GM19372 (cell line): ENCODE data around the gene SNRPB2.
A peak's percentile ranks its signal among the peaks of the same experiment; 100 is the strongest.

Experiments
- ATAC-seq: cut with Tn5 transposase; IDR thresholded peaks from one replicate; pipeline ENCODE4 v1.9.1; 2021; ENCODE audit warnings: mild to moderate bottlenecking, low read depth, moderate library complexity; ENCODE audit not compliant: unreplicated experiment

Gene SNRPB2

DNA sequence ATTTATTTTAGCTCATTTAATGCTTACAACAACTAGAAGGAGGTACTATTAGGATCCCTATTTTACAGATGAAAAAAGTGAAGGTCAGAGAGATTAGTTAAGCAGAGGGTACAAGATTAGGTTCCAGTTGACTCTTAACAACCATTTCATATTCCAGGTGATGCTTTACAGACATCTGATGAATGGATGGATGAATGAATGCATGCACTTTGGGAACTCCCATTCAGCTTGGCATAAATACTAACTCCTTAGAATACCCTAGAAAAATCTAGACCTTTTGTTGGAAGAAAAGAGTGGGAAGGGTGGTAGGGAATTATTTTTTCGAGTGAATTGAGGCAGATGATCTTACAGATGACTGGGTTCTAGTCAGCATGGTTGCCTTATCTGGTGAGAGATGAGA, 746 bp upstream of the SNRPB2 start:
- ATAC-seq, result no peak

DNA sequence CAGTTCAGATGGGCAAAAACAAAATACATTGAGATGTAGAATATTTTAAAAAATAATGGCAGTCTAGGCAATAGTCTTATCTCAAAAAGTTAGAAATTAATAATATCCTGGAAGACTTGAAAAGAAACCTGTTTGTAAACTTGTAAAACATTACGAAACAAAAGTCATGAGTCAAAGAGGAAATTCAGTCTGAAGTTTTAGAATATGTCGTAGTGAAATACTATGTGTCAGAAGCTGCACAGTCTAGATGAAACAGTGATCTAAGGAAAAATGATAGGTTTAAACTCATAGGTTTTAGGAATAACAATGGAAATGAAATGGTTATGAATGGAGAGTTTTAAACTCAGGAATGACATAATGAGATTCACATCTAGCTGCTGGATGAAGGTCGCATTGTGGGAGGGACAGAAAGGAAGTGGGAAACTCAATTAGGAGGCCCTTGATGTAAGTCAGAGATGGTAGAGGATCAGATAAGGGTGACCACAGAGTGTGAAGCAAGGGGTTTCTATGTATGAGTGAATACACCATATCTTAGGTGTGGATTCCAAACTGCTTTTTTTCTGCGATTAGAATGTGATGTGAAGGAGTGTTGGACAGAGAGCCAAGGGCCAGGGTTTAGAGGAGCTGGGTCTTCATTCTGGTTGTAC, 2.8 kb downstream of the SNRPB2 start:
- no peak for ATAC-seq

DNA sequence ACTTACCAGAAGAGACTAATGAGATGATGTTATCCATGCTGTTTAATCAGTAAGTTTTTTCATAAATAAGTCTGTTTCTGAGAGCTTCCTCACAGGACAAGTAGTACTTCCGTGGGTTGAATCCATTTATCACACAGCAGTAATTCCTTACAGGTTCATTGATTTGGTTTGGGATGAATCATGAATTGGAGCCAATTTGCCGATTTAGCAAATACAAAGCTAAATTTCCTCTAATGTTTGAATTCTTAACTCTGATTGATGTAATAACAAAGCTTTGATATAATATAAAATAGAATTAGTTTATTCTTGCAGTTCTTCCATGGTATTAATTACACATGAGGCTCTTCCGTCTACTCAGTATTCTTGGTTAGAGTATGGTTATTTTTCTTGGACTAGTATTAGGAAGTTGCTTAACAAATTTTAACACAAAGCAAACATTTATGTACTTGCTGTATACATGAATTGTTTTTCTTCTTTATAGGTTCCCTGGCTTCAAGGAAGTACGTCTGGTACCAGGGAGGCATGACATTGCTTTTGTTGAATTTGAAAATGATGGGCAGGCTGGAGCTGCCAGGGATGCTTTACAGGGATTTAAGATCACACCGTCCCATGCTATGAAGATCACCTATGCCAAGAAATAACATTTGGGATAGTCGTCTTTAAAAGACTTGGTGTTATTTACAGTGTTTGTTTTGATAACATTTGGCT, 10.7 kb downstream of the SNRPB2 start:
- ATAC-seq, result no peak

DNA sequence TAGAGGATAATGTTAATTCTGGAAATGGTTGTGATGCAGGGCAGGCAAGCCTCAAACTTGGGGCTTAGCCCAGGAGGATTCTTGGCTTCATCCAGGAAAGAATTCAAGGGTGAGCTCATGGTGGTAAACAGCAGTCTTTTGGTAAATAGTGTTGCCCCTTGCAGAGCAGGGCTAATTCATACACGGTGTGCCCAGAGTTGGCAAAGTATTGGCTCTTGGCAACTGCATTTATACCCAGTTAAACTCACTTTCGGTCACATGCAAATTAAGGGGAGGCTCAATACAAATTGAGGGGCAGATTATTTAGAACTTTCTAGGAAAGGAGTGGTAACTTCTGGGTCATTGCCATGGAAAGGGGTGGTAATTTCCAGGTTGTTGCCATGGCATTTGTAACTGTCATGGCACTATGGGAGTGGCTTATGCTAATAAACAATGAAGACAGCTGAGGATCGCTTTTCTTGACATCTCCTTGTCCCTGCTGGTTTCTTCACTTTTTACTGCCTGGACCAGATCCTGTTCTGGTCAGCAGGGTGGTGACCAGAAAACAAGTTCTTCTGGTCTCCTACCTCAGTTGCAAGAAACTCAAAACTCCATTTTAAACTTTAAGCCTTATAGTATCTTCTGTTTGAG, 14.5 kb downstream of the SNRPB2 start:
- ATAC-seq, result no peak

DNA sequence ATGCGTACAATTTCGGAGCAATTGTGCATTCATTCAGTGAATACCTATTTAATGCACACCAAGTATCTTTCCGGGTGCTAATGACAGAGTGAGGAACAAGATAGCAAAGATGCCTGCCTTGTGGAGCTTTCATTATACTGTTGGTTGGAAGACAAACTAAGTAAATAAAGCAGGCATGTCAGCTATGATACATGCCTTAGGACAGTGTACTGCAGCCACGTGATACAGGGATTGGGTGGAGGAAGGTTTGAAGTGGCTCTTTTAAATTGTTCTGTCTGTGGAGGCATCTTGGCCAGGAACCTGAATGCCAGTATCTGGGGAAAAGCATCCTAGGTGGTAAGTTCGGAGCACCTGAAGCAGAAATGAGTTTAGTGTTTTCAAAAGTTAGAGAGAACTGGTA, 15.4 kb downstream of the SNRPB2 start:
- ATAC-seq, result no peak

DNA sequence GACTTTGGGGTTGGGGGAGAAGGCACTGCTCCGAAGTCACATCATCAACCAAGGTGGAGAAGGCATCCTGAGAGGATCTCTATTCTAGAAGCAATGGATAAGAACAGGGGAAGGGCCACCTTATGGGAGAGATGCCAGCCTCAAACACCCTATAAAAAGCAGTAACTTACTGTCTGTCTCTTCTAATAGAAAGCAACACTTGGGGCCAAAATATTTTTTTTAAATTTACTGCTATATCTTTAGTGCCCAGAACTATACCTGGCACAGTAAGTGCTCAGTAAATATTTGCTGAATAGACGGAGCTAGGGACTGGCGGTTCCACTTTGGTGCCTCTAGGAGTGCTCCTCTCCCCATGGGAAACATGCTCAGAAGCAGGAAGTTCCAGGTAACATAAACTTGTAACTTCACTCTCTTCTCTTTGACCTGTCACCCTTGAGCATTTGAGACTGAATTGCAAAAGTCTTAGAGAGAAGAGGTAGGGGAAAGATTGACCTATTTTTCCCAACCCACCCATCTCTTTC, 17.5 kb downstream of the SNRPB2 start:
- no peak for ATAC-seq

DNA sequence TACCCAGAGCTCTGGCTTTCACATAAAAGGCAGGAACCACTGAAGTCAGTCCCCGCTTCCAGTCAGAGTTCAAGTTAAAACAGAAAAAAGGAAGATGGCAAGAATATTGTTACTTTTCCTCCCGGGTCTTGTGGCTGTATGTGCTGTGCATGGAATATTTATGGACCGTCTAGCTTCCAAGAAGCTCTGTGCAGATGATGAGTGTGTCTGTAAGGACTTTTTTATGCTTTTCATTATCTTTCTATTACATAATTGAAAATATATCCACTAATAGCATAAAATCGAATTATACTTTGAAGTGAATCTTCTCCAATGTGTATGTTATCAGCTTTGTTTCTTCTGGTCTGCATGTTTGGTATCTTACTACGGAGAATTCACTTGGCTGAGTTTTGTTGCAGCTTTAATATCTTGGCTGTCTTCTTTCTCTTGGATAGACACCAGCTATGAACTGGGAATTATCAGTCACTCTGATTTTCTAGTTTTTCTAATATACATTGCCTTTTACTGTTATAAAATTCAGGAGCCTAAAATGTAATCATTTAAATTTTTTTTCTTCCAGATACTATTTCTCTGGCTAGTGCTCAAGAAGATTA, 18.6 kb downstream of the SNRPB2 start, which contains the start of gene OTOR:
Gene OTOR, plus strand, starts transcription at position 51 of the 593 bp plus-strand sequence. Its CDS starts 44 bp downstream, at position 95.
- no peak for ATAC-seq

DNA sequence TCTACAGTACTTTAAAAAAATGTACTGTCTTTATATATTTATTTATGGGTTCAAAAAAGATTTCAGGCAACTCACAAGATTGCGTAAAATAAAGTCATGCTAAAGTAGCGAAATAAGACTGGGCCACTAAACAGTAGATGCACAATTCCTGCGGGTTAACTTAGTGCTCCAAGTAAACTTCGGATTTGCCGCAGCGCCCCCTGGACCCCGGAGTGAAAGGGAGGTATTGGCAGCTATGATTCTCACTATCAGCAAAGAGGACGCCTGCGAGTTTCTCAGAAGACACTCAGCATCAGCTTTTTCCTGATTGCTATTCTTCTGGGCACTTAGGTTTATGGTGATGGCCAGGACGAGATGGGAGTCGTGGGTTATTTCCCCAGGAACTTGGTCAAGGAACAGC, 19.7 kb downstream of the SNRPB2 start:
- ATAC-seq, result no peak

DNA sequence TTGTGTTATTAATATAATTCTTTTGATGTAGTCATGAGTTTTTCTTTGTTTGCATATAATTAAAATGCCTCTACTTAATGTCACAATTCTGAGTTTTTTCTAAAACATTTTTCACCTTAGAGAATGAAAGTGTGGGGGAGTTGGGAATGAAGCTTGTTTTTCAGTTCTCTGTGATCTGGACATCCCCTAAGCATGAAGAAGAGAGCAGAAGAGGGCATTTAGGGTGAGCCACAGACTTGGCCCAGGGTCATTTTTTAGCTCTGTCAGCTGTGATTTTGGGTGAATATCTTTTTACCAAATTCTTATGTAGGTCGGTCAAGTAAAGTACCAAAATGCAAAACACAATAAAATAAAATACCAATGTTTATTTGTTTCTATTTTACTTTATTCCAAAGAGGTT, 22.3 kb downstream of the SNRPB2 start:
- ATAC-seq, result no peak

DNA sequence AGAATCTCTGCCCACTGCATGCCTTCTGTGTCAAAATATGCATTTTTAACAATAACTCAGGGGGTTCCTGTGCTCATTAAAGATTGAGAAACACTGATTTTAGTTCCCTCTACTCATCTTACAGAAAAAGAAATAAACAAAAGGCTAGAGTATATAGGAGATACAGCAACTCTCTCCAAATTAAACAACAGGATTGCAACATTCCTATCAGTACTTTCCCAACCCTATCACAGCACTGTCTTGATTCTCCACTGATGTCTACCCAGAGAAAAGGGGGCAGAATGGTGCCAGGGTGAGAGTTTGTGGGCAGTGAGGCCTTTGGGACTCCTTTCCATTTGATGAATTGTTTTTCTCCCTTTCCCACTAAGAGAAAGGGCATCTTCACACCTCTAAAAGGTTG, 23.1 kb downstream of the SNRPB2 start:
- ATAC-seq, result no peak

DNA sequence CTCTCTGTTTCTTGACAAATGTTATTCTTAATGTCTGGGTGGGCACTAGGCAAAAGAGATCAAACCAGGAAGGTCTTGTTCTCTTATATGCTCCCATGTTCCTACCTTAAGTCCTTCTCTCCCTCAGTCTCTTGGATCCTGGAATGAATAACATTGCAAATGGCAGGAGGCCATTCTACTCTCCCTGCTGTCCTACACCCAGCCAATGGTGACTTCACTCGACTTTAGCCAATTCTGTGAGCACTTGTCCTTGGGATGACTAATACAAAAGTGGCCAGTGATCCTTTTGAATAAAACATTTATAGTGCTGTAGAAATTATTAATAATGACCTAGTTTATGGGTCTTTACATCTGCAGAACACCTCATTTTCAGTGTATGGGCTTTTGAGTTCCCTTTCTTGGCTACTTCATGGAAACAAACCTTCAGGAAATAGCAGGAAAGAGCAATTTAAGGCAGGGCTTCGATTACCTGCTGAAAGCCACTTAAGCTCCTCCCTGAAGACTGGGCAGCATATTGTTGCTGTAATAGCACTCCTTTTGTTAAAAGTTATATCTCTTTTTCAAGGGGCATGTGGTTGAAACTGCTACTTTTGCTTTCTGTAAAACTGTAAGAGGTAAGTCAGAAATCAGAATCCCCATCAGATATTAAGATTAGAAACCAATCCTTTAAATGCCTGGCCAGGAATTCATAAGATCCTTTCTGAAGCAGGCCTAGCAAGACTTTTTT, 28.8 kb downstream of the SNRPB2 start:
- ATAC-seq, result no peak

DNA sequence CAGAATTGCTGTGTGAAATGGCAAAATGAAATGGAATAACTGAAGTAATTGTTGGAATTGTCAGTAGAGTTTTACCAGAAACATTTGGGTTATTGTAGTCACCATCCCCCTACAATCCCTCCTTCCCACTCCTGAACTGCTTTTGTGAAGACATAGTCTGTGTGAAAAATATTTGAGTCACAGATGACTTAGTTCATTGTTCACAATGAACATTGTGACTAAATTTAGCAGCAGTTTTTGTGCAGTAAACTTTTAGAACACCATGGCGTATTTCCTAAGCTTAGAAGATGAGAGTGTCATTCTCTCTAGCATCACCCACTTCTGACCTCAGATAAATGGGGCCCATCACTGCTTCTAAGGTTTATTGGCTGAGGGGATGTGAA, 29.3 kb downstream of the SNRPB2 start:
- ATAC-seq, result no peak

DNA sequence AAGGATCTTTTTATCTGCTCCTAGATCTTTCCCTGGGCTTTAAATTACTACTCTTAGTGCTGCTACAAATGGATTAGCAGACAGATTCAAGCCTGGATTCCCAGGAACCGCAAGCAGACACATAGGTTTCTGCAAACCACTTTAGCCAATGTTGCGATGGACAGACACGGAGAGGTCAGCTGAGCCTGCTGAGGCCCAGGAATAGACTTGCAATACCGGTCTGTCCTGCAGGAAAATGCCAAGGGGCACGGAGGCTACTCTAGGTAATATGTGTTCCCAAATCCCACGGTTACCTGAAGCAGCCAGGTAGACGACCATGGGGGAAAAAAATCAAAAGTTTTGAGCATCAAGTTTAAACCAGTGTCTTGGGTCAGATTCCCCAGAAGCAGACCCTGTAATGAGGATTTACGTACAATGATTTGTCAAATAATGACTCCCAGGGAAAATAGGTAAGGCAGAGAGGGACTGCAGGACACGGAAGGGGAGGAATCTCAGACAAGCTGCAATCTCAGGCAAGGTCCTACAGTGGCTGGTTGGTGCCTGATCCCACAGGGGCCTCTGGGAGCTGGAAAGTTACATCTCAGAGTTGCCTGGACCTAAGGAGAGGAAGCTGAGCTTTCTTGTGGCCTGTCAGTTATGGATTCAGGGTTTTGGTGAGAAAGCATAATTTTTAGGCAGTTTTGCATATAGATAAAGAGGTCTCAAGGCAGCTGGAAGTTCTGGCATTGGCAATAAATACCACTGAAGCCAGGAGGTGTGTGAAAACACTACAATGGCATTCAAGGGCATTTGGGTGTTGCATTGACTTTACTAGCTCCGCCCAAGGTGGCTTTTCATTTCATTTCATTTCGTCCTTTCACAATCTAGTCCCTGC, 30.8 kb downstream of the SNRPB2 start:
- no peak for ATAC-seq

DNA sequence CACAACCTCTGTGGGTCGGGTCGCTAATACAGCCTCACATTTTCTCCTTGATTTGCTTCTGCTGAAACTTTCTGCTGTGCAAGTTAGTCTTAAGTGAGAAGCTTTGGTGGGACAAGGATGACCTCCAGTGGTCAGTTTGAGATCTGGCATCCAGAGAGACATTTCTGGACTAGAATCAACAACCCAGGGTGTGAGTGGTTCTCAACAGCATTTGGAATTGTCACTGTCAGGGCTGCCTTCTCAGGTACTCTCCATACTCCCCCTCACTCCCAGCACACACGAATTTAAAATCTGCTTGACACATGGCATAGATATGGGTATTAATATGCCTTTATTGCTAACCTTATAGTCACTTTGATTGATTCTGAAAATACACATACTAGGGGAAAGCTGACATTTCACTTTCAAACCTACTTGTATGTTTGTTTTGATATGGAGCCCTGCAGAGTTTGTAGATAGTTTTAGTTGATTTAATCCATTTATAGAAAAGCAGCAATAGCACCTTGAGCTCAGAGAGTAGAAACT, 31.5 kb downstream of the SNRPB2 start:
- peak; percentile 78 for ATAC-seq

DNA sequence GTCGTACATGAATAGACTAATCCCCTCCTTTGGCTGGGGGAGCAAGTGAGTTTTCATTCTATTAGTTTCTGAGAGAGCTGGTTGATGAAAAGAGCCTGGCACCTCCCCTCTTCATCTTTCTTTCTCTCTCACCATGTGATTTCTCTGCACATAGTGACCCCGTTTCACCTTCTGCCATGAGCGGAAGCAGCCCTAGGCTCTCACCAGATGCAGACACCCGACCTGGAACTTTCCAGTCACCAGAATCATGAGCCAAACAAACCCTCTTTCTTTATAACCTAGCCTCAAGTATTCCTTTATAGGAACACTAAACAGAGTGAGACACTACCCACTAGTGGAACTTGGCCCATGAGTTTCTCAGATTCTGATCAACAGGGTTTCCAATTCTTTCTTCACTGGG, 34.7 kb downstream of the SNRPB2 start:
- no peak for ATAC-seq

DNA sequence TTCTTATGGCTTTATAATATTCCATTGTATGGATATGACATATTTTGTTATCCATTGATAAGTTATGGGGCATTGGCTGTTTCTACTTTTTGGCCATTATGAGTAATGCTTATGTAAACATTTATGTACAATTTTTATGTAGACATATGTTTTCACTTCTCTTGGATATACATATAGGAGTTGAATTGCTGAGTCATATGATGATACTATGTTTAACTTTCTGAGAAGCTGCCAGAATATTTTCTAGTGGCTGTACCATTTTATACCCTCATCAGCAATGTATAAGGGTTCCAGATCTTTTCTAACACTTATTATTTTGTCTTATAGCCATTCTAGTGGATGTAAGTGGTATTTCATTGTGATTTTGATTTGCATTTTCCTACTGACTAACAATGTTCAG, 41.4 kb downstream of the SNRPB2 start:
- no peak for ATAC-seq

DNA sequence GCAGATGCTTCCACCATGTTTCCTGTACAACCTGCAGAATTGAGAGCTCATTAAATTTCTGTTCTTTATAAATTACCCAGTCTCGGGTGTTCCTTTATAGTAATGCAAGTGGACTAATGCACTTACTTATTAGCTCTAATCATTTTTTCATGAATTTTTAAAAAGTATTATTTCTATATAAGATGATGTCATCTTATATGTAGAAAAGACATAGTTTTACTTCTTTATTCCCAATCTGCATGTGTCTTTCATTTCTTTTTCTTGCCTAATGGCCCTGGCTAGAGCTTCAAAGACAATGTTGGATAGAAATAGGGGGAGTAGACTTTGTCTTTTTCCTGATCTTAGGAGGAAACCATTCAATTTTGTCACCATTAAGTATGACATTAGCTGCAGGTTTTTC, 46.1 kb downstream of the SNRPB2 start:
- no peak for ATAC-seq

DNA sequence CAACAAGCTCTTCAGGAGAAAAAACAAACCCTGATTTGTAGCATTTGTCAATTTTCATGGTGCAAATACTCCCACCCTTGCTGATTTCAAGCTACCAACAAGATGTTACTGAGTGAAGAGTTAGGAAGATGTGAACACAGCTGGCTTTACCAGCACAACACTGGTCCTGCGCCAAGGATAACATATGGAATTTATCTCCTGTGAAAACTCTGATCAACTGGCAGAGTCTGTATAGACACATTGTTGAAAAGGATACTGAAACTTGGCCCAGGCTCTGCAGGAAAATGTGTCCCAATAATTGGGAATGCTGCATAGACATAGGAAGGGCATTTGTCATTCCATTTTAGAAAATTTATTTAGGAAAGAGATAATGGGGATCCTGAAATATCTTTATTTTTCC, 47.3 kb downstream of the SNRPB2 start:
- ATAC-seq, result no peak

DNA sequence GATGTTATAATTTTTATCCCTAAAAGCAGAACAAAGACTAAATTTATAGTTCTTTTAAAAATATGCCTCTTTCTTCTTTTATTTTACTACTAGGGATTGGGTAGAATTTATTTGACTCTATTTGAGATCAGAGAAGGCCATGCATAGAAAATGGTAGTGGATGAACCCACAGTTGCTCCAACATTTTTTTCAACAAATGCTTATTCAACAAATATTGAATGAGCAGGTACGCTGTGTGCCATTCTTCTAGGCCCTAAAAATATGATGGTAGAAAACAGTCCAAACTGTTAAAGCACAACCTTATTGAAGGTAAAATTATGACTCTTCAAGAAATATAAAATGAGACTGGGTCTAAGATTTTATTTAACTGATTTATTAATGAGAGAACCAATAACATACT, 48.3 kb downstream of the SNRPB2 start:
- no peak for ATAC-seq
